Measurements from ENCODE around the gene MMP25.

DNA sequence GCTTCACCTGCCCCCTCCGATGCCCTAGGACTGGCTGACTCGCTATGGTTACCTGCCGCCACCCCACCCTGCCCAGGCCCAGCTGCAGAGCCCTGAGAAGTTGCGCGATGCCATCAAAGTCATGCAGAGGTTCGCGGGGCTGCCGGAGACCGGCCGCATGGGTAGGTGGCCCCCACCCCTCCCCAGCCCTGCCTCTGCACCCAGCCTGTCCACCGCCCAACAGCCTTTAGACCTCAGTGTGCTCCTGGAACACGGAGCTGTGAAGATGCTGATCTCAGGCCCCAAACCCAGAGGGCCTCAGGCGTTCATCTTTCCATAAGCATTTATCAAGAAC lies 993 bp downstream of the MMP25 start:
- TF ChIP-seq, protein P1, sequence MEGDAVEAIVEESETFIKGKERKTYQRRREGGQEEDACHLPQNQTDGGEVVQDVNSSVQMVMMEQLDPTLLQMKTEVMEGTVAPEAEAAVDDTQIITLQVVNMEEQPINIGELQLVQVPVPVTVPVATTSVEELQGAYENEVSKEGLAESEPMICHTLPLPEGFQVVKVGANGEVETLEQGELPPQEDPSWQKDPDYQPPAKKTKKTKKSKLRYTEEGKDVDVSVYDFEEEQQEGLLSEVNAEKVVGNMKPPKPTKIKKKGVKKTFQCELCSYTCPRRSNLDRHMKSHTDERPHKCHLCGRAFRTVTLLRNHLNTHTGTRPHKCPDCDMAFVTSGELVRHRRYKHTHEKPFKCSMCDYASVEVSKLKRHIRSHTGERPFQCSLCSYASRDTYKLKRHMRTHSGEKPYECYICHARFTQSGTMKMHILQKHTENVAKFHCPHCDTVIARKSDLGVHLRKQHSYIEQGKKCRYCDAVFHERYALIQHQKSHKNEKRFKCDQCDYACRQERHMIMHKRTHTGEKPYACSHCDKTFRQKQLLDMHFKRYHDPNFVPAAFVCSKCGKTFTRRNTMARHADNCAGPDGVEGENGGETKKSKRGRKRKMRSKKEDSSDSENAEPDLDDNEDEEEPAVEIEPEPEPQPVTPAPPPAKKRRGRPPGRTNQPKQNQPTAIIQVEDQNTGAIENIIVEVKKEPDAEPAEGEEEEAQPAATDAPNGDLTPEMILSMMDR (IDR thresholded peaks at IDR 0.05; ENCODE audit: insufficient read depth, low read depth, low read length) = no peak
- TF ChIP-seq EZH2 (IDR thresholded peaks at IDR 0.05; ENCODE audit: insufficient read depth, low read length) = no peak
